ENCODE data around the gene WNT3.
"Not testable (repeated sequence)": the region's sequence is repeated elsewhere in the genome, so short reads cannot be mapped to it uniquely, and the experiment has no call there.

The WNT3 gene

GRCh38 chr17:46800573-46800972, 17.9 kb downstream of the WNT3 start:
- no peak overlapping the region for H3K4me3 ChIP-seq (ENCODE audit: low read depth, low read length)
- no peak for TF ChIP-seq CTCF (IDR thresholded peaks at IDR 0.05; ENCODE audit: borderline replicate concordance, insufficient read depth, low read depth, low read length)

- H3K4me3 ChIP-seq (ENCODE audit: low read depth, low read length) = no peak overlapping the region
- TF ChIP-seq CTCF (IDR thresholded peaks at IDR 0.05; ENCODE audit: borderline replicate concordance, insufficient read depth, low read depth, low read length) = no peak
Observed at GRCh38 chr17:46796956-46797530, 21.4 kb downstream of the WNT3 start.

- H3K4me3 ChIP-seq (ENCODE audit: low read depth, low read length) = no peak overlapping the region
- no peak for TF ChIP-seq CTCF (IDR thresholded peaks at IDR 0.05; ENCODE audit: borderline replicate concordance, insufficient read depth, low read depth, low read length)
Observed at GRCh38 chr17:46796524-46796923, 22.0 kb downstream of the WNT3 start.

GRCh38 chr17:46796084-46796483, 22.4 kb downstream of the WNT3 start:
- TF ChIP-seq CTCF (IDR thresholded peaks at IDR 0.05; ENCODE audit: borderline replicate concordance, insufficient read depth, low read depth, low read length) = no peak
- H3K4me3 ChIP-seq (ENCODE audit: low read depth, low read length) = no peak overlapping the region

GRCh38 chr17:46795379-46795952, 23.0 kb downstream of the WNT3 start:
- H3K4me3 ChIP-seq (ENCODE audit: low read depth, low read length) = no peak overlapping the region
- TF ChIP-seq CTCF (IDR thresholded peaks at IDR 0.05; ENCODE audit: borderline replicate concordance, insufficient read depth, low read depth, low read length) = no peak

GRCh38 chr17:46794318-46794717, 24.2 kb downstream of the WNT3 start:
- TF ChIP-seq CTCF (IDR thresholded peaks at IDR 0.05; ENCODE audit: borderline replicate concordance, insufficient read depth, low read depth, low read length) = no peak
- no peak overlapping the region for H3K4me3 ChIP-seq (ENCODE audit: low read depth, low read length)

- H3K4me3 ChIP-seq (ENCODE audit: low read depth, low read length) = no peak overlapping the region
- no peak for TF ChIP-seq CTCF (IDR thresholded peaks at IDR 0.05; ENCODE audit: borderline replicate concordance, insufficient read depth, low read depth, low read length)
Observed at GRCh38 chr17:46793541-46793940, 25.0 kb downstream of the WNT3 start.

GRCh38 chr17:46793023-46793422, 25.5 kb downstream of the WNT3 start:
- not testable (repeated sequence) for H3K4me3 ChIP-seq (ENCODE audit: low read depth, low read length)

All from GM12875 (cell line).